ENCODE measurements around the gene DARS2.

The DARS2 gene

GRCh38 chr1:173862769-173863223 lies 38.3 kb downstream of the DARS2 start:
- peaks cover 85% of the 10 kb centered on the region for H3K36me3 ChIP-seq (ENCODE audit: control insufficient read depth, low read length)
- TF ChIP-seq CTCF (IDR thresholded peaks at IDR 0.05; ENCODE audit: low read depth, low read length, poor library complexity, severe bottlenecking) (no peak), EZH2phosphoT487 (IDR thresholded peaks at IDR 0.05; ENCODE audit: borderline replicate concordance, low read length) (no peak)
- peaks cover 31% of the 10 kb centered on the region; the same call in 1 of the 2 replicates for H4K20me1 ChIP-seq (ENCODE audit: control insufficient read depth, insufficient read depth, low read depth, low read length)
- H3K4me3 ChIP-seq (ENCODE audit: low read length): no peak overlapping the region
- H3K27ac ChIP-seq (ENCODE audit: low read depth, low read length): peak overlapping the region; percentile 94
- no peaks in the 10 kb centered on the region for H3K9me2 ChIP-seq (replicated peaks; ENCODE audit: control insufficient read depth, low read length)
- H3K27me3 ChIP-seq (ENCODE audit: control insufficient read depth, low read length): no peaks in the 10 kb centered on the region
- H3K9me3 ChIP-seq (ENCODE audit: control insufficient read depth, insufficient read depth, low read length): no peaks in the 10 kb centered on the region
- peaks cover 93% of the 10 kb centered on the region for H3F3A ChIP-seq (ENCODE audit: control insufficient read depth, insufficient read depth)
- peaks cover 43% of the 10 kb centered on the region for H3K4me1 ChIP-seq (ENCODE audit: control insufficient read depth, low read length)
- H3K79me2 ChIP-seq (ENCODE audit: control insufficient read depth, low read length): peaks cover 37% of the 10 kb centered on the region
- peak overlapping the region; percentile 70 for H3K4me2 ChIP-seq (ENCODE audit: low read length)

DNA sequence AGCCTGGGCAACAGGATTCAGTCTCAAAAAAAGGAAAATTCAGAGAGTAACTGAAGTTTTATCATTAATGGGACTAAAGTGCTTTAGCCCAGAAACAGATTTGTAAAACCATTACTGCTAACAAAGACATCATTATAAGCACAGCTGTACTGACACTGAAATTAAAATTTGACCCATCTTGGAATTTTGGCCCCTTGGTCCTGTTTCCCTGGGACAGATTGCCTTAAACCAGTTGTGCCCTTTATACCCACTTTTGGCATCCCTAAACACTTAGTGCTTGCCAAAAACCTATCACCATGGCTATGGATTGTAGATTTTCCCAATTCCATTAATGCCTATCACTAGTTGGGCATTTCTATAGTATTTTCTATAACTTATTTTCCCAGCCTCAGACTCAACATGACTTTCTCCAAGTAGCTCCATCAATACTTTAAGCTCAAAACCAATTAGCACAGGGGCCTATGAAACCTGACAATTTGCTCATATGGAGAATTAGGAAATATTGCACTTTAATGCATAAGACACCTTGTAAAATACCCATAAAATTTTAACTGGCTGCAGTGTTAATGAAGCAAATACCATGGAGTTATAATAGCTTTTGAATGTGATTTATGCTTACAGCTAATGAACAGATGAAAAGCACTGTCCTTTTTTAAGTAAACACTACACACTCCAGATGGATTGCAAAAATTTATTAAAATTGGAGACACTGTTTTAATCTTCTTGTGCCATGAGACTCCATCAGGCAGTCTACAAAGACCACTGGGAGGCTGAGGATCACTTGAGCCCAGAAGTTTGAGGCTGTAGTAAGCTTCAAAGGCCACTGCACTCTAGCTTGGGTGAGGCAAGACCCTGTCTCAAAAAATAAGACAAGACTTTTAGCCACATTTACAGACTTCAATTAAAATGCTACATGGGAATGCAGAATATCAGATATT lies 39.0 kb downstream of the DARS2 start:
- H3K9me2 ChIP-seq (replicated peaks; ENCODE audit: control insufficient read depth, low read length): no peaks in the 10 kb centered on the region
- H3K4me3 ChIP-seq (ENCODE audit: low read length): peak overlapping the region; percentile 96
- H3K79me2 ChIP-seq (ENCODE audit: control insufficient read depth, low read length): peaks cover 37% of the 10 kb centered on the region
- H3K27ac ChIP-seq (ENCODE audit: low read depth, low read length): peak overlapping the region; percentile 94
- H3K9me3 ChIP-seq (ENCODE audit: control insufficient read depth, insufficient read depth, low read length): no peaks in the 10 kb centered on the region
- peaks cover 31% of the 10 kb centered on the region; the same call in 1 of the 2 replicates for H4K20me1 ChIP-seq (ENCODE audit: control insufficient read depth, insufficient read depth, low read depth, low read length)
- no peaks in the 10 kb centered on the region for H3K27me3 ChIP-seq (ENCODE audit: control insufficient read depth, low read length)
- H3K4me1 ChIP-seq (ENCODE audit: control insufficient read depth, low read length): peaks cover 43% of the 10 kb centered on the region
- peak overlapping the region; percentile 70 for H3K4me2 ChIP-seq (ENCODE audit: low read length)
- TF ChIP-seq EZH2phosphoT487 (IDR thresholded peaks at IDR 0.05; ENCODE audit: borderline replicate concordance, low read length) (no peak), CTCF (IDR thresholded peaks at IDR 0.05; ENCODE audit: low read depth, low read length, poor library complexity, severe bottlenecking) (no peak)
- peaks cover 78% of the 10 kb centered on the region for H3K36me3 ChIP-seq (ENCODE audit: control insufficient read depth, low read length)
- peaks cover 89% of the 10 kb centered on the region for H3F3A ChIP-seq (ENCODE audit: control insufficient read depth, insufficient read depth)

DNA sequence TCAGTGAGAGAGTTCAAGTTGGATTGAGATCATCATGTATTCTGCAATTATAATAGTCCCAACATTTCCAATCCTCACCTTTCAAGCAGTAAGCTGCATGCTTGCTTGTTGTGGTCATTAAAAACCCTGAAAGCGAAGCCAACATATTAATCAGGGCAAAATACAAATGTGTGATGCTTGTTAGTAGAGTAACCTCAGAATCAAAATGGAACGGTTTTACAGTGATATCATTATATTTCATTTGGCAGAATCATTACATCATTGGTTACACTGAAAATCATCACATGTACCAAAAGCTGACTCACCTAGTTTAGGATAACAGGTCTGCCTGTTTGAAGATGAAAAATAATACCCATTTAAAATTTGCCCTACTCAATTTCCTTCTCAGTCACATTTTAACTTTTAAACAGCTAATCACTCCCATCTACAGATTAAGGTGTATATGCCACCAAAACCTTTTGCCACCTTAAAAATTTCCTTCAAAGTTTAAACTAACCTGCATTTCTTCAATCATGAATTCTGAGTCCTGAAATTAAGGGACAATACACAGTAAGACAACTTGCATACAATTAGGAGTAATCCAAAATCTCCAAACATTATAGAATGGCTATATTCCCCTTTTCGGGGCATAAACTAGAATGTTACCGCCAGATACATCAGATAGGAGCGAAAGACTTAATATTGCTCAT lies 39.9 kb downstream of the DARS2 start:
- Histone ChIP-seq H3K79me2 (ENCODE audit: control insufficient read depth, low read length) (peaks cover 44% of the 10 kb centered on the region), H3K4me1 (ENCODE audit: control insufficient read depth, low read length) (peaks cover 49% of the 10 kb centered on the region), H3K9me2 (replicated peaks; ENCODE audit: control insufficient read depth, low read length) (no peaks in the 10 kb centered on the region), H4K20me1 (ENCODE audit: control insufficient read depth, insufficient read depth, low read depth, low read length) (peaks cover 31% of the 10 kb centered on the region; the same call in 1 of the 2 replicates), H3K36me3 (ENCODE audit: control insufficient read depth, low read length) (peaks cover 76% of the 10 kb centered on the region), H3K27ac (ENCODE audit: low read depth, low read length) (peak overlapping the region; percentile 94), H3K27me3 (ENCODE audit: control insufficient read depth, low read length) (no peaks in the 10 kb centered on the region), H3K9me3 (ENCODE audit: control insufficient read depth, insufficient read depth, low read length) (no peaks in the 10 kb centered on the region), H3F3A (ENCODE audit: control insufficient read depth, insufficient read depth) (peaks cover 86% of the 10 kb centered on the region), H3K4me2 (ENCODE audit: low read length) (peak overlapping the region; percentile 70), H3K4me3 (ENCODE audit: low read length) (peak overlapping the region; percentile 96)
- TF ChIP-seq CTCF (IDR thresholded peaks at IDR 0.05; ENCODE audit: low read depth, low read length, poor library complexity, severe bottlenecking) (no peak), EZH2phosphoT487 (IDR thresholded peaks at IDR 0.05; ENCODE audit: borderline replicate concordance, low read length) (no peak)

All from DOHH2 (cell line).